ENCODE measurements around the gene COLGALT1. TPM values are rescaled to one million over a fixed set of nuclear protein-coding genes. Genes with fewer than 3 reads are reported as not detected.

The COLGALT1 gene
- total RNA-seq, result 31.7 and 37.9 TPM in 2 replicates

GRCh38 chr19:17555480-17555928, at the start of gene COLGALT1:
COLGALT1 (plus strand) TSS chr19:17555649; CDS start chr19:17555714, 65 bp downstream.

Other genes starting within 250 kb of the COLGALT1 start
- gene MRPL34, start 249.8 kb upstream of the COLGALT1 start, total RNA-seq, result 34.4 and 37.2 TPM in 2 replicates
- gene DDA1, start 246.1 kb upstream of the COLGALT1 start, total RNA-seq, result 19.7 and 26.3 TPM in 2 replicates
- 2.2 TPM in 2 replicates for gene ANO8, start 220.8 kb upstream of the COLGALT1 start, total RNA-seq
- 6.4 and 8.7 TPM in 2 replicates for gene GTPBP3, start 218.1 kb upstream of the COLGALT1 start, total RNA-seq
- 15.4 and 63.3 TPM in 2 replicates for gene PLVAP, start 178.3 kb upstream of the COLGALT1 start, total RNA-seq
- not detected in 2 replicates for gene CCDC194, start 161.5 kb upstream of the COLGALT1 start, total RNA-seq
- gene BST2, start 150.0 kb upstream of the COLGALT1 start, total RNA-seq, result 0.34 and 0.43 TPM in 2 replicates
- 32.3 and 37.5 TPM in 2 replicates for gene MVB12A, start 135.6 kb upstream of the COLGALT1 start, total RNA-seq
- gene TMEM221, start 107.0 kb upstream of the COLGALT1 start, total RNA-seq, result 0.09 TPM in 1 of 2 replicates, not detected in the other
- gene NXNL1, start 94.7 kb upstream of the COLGALT1 start, total RNA-seq, result not detected in 2 replicates
- 18.3 and 23.0 TPM in 2 replicates for gene SLC27A1, start 85.1 kb upstream of the COLGALT1 start, total RNA-seq
- gene PGLS, start 44.0 kb upstream of the COLGALT1 start, total RNA-seq, result 38.8 and 40.9 TPM in 2 replicates
- under 0.01 and 0.11 TPM in 2 replicates for gene UNC13A, start 132.7 kb downstream of the COLGALT1 start, total RNA-seq
- 24.2 and 35.8 TPM in 2 replicates for gene MAP1S, start 163.8 kb downstream of the COLGALT1 start, total RNA-seq
- 0.22 and 0.43 TPM in 2 replicates for gene FCHO1, start 195.8 kb downstream of the COLGALT1 start, total RNA-seq
- 0.09 TPM in 1 of 2 replicates, not detected in the other for gene B3GNT3, start 239.5 kb downstream of the COLGALT1 start, total RNA-seq

All from dermis lymphatic vessel endothelial cell (primary cell).